ENCODE results near the gene MARCHF2.

The MARCHF2 gene

GRCh38 chr19:8481616-8482015, 68.5 kb downstream of the MARCHF2 start:
- DNase-seq = no peak

GRCh38 chr19:8482696-8483095, 69.6 kb downstream of the MARCHF2 start:
- DNase-seq = no peak

- no peak for DNase-seq
Observed at GRCh38 chr19:8483165-8483564, 70.1 kb downstream of the MARCHF2 start.

- no peak for DNase-seq
Observed at GRCh38 chr19:8484331-8484894, 71.3 kb downstream of the MARCHF2 start.

GRCh38 chr19:8485561-8486371, 72.7 kb downstream of the MARCHF2 start:
- no peak for DNase-seq

- no peak for DNase-seq
Observed at GRCh38 chr19:8486661-8487136, 73.6 kb downstream of the MARCHF2 start.

GRCh38 chr19:8487137-8487851, 74.2 kb downstream of the MARCHF2 start:
- no peak for DNase-seq

GRCh38 chr19:8488365-8488764, 75.3 kb downstream of the MARCHF2 start:
- DNase-seq = no peak
